ENCODE data around the gene BAHCC1. TPM values are rescaled to one million over a fixed set of nuclear protein-coding genes. Genes with fewer than 3 reads are reported as not detected.

The BAHCC1 gene
- total and polyA plus RNA-seq, 9 of the 15 experiments (the other 6 are each of a cell fraction or from before 2014, with no cell fraction given): 0.14 to 26.9 (median 5.0) TPM

GRCh38 chr17:81514739-81515529 lies 119.7 kb downstream of the BAHCC1 start (continued):
- TF ChIP-seq ZNF639 (CRISPR knock-in tag; conservative IDR thresholded peaks at IDR 0.05 in 1 of 2, IDR thresholded peaks at IDR 0.05 in 1 of 2) (peak in 1 of 2 experiments; percentile 96; a peak in 2 of 4 replicates), E4F1 (CRISPR knock-in tag; IDR thresholded peaks at IDR 0.05; ENCODE audit: borderline replicate concordance) (no peak), KLF16 (IDR thresholded peaks at IDR 0.05) (no peak), PTBP1 (IDR thresholded peaks at IDR 0.05; ENCODE audit: low read depth, low read length) (no peak), JUND (IDR thresholded peaks at IDR 0.05; ENCODE audit: borderline replicate concordance, low read depth, low read length) (no peak), JUND (tag; IDR thresholded peaks at IDR 0.05; ENCODE audit: borderline replicate concordance, low read depth, low read length) (no peak), ZNF584 (CRISPR knock-in tag; IDR thresholded peaks at IDR 0.05; ENCODE audit: low read depth) (no peak), ZNF395 (CRISPR knock-in tag; IDR thresholded peaks at IDR 0.05) (no peak), BMI1 (IDR thresholded peaks at IDR 0.05; ENCODE audit: low read length) (no peak), POLR2AphosphoS5 (IDR thresholded peaks at IDR 0.05; ENCODE audit: control insufficient read depth, insufficient read depth, low read depth, low read length) (no peak), CCNT2 (IDR thresholded peaks at IDR 0.05; ENCODE audit: borderline replicate concordance, extremely low read depth, insufficient read length, low read depth, low read length) (peak; percentile 53), HDAC8 (tag; IDR thresholded peaks at IDR 0.05) (no peak), KLF13 (tag; IDR thresholded peaks at IDR 0.05; ENCODE audit: borderline replicate concordance, low read depth) (0 out of 2 replicates have a peak, but pooled peaks have one; percentile 40), TFE3 (CRISPR knock-in tag; IDR thresholded peaks at IDR 0.05) (no peak), ZNF699 (CRISPR knock-in tag; IDR thresholded peaks at IDR 0.05; ENCODE audit: insufficient replicate concordance) (no peak), MXI1 (IDR thresholded peaks at IDR 0.05; ENCODE audit: low read depth, low read length) (no peak), ZNF668 (CRISPR knock-in tag; IDR thresholded peaks at IDR 0.05) (no peak), ARID2 (IDR thresholded peaks at IDR 0.05) (no peak), PHB2 (IDR thresholded peaks at IDR 0.05; ENCODE audit: low read depth) (no peak), CHD1 (IDR thresholded peaks at IDR 0.05; ENCODE audit: low read length) (no peak)
